HepG2 (cell line): ENCODE measurements around the gene SELENOS. TPM values are rescaled to one million over a fixed set of nuclear protein-coding genes. Genes with fewer than 3 reads are reported as not detected.

Experiments used
- ARHGAP35 ChIP-seq: sonication (generic); formaldehyde crosslinking; IDR thresholded peaks from 2 replicates; pipeline ENCODE4 v1.9.0; 2022; ENCODE audit warnings: mild to moderate bottlenecking, inconsistent platforms, moderate library complexity, missing genetic modification reagents, borderline replicate concordance
- NFE2 ChIP-seq: sonication (generic); formaldehyde crosslinking; IDR thresholded peaks from 2 replicates; pipeline ENCODE4 v1.4.0; 2020; ENCODE audit warnings: missing genetic modification reagents
- NFKB2 ChIP-seq: sonication (generic); formaldehyde crosslinking; IDR thresholded peaks from 2 replicates; pipeline ENCODE4 v1.4.0; 2020; ENCODE audit warnings: missing genetic modification reagents, borderline replicate concordance
- RFXAP ChIP-seq: sonication (generic); formaldehyde crosslinking; IDR thresholded peaks from 2 replicates; pipeline ENCODE4 v1.4.0; 2020; ENCODE audit warnings: missing genetic modification reagents, borderline replicate concordance
- SYNCRIP ChIP-seq: fragments of 200-400 bp; formaldehyde crosslinking; IDR thresholded peaks from 2 replicates; pipeline ENCODE4 v1.6.1; 2018; ENCODE audit warnings: mild to moderate bottlenecking, low read depth, low read length; ENCODE audit not compliant: insufficient read depth
- TCF7 ChIP-seq: sonication (generic); IDR thresholded peaks from 2 replicates; pipeline ENCODE4 v1.6.1; 2016; ENCODE audit warnings: antibody characterized with exemption, low read depth
- ZMYM4 ChIP-seq: sonication (generic); formaldehyde crosslinking; IDR thresholded peaks from 2 replicates; pipeline ENCODE4 v1.8.1; 2023; ENCODE audit warnings: mild to moderate bottlenecking, missing genetic modification reagents
- ZNF3 ChIP-seq: IDR thresholded peaks from 2 replicates; pipeline ENCODE4 v1.7.0; 2017; ENCODE audit warnings: inconsistent platforms
- polyA plus RNA-seq, 8 experiments: library from polyadenylated mRNA; depleted of rRNA in 3 of 8; stranded (reverse) in 7 of 8; unstranded in 1 of 8; fragments of >200 nt; fragmentation: Illumina TruSeq in 4 of 8; extraction: Trizol in 4 of 8; gene quantifications; 2 replicates each; pipeline versions ENCODE4 v1.2.1 to v1.2.3, GENCODE V29; 2011 to 2016; ENCODE audit warnings: low read depth in 4 of 8, missing spikeins in 1 of 8, mixed read lengths in 1 of 8; ENCODE audit not compliant: insufficient read depth in 1 of 8
- total RNA-seq, 5 experiments: library from RNA; depleted of rRNA; stranded (reverse); fragments of >200 nt; fragmentation: Illumina TruSeq; extraction: Trizol; gene quantifications; 2 replicates each; pipeline ENCODE4 v1.2.3, GENCODE V29; 2016; ENCODE audit warnings: low read depth in 1 of 5
- TF ChIP-seq, protein P1 (sequence below), 2 experiments: fragments of 450-650 bp in 1 of 2; sonication (generic) in 1 of 2; formaldehyde crosslinking in 1 of 2; IDR thresholded peaks; 2 replicates each; pipeline versions ENCODE4 v1.6.1 to v1.8.0; 2016 to 2022; ENCODE audit warnings: antibody characterized with exemption in 1 of 2, mild to moderate bottlenecking in 1 of 2, missing genetic modification reagents in 1 of 2
- TF ChIP-seq, protein P2 (sequence below): sonication (generic); formaldehyde crosslinking; IDR thresholded peaks from 2 replicates; pipeline ENCODE4 v1.5.0; 2020; ENCODE audit warnings: mild to moderate bottlenecking, missing genetic modification reagents, borderline replicate concordance
- TF ChIP-seq, protein P3 (sequence below): sonication (generic); formaldehyde crosslinking; IDR thresholded peaks from 2 replicates; pipeline ENCODE4 v1.4.0; 2020; ENCODE audit warnings: missing genetic modification reagents
- TF ChIP-seq, protein P4 (sequence below): sonication (generic); formaldehyde crosslinking; IDR thresholded peaks from 2 replicates; pipeline ENCODE4 v1.4.0; 2020; ENCODE audit warnings: mild to moderate bottlenecking, low read depth, missing genetic modification reagents

Gene SELENOS
- total and polyA plus RNA-seq, 2 of the 13 experiments (the other 11 are each of a cell fraction or from before 2014, with no cell fraction given), result 63.0 to 66.1 TPM

DNA sequence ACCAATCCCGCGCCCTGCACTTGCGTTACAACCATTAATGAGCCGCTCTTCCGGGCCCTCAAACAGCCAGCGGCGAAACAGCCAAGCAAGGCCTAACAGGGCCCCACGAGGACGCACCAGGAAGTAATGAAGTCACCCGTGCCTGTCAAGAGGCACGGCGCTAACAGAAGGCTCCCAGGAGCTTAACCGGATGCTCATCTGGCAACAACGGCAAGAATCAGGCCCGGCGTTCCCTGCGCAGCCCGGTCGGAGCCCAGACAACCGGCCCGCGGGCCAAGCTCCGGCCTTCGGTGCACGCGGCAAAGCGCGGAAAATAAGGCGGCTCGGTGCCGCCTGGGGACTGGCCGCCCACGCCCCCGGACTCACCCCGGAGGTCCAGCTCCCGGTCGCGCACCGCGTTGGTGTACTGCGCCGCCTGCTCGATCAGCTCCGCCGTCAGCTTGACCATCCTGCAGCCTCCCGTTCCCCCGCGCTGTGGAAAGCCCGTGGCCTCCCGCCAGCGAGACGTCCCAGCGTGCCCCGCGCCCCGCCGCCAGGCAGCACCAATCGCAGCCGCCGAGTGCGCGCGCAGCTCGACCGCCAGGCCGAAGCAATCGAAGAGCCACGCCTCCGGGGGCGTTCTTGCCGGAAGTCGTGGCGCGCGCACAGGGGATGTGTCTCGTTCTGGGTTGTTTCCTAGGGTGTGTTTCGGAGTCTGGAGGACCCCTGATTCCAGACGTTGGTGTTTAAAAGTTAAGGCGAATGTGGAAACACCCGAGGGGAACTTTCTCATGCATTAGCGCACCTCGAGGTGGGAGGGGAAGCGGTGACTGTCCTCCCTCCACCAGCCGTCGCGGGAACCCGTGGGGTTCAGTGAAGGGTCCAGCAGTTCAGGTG lies 17.7 kb upstream of the SELENOS start, which contains the start of gene SNRPA1 (continued):
- TF ChIP-seq, protein P1, sequence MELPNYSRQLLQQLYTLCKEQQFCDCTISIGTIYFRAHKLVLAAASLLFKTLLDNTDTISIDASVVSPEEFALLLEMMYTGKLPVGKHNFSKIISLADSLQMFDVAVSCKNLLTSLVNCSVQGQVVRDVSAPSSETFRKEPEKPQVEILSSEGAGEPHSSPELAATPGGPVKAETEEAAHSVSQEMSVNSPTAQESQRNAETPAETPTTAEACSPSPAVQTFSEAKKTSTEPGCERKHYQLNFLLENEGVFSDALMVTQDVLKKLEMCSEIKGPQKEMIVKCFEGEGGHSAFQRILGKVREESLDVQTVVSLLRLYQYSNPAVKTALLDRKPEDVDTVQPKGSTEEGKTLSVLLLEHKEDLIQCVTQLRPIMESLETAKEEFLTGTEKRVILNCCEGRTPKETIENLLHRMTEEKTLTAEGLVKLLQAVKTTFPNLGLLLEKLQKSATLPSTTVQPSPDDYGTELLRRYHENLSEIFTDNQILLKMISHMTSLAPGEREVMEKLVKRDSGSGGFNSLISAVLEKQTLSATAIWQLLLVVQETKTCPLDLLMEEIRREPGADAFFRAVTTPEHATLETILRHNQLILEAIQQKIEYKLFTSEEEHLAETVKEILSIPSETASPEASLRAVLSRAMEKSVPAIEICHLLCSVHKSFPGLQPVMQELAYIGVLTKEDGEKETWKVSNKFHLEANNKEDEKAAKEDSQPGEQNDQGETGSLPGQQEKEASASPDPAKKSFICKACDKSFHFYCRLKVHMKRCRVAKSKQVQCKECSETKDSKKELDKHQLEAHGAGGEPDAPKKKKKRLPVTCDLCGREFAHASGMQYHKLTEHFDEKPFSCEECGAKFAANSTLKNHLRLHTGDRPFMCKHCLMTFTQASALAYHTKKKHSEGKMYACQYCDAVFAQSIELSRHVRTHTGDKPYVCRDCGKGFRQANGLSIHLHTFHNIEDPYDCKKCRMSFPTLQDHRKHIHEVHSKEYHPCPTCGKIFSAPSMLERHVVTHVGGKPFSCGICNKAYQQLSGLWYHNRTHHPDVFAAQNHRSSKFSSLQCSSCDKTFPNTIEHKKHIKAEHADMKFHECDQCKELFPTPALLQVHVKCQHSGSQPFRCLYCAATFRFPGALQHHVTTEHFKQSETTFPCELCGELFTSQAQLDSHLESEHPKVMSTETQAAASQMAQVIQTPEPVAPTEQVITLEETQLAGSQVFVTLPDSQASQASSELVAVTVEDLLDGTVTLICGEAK (IDR thresholded peaks at IDR 0.05), result no peak
- TF ChIP-seq, protein P1 (CRISPR knock-in tag; IDR thresholded peaks at IDR 0.05), result peak; percentile 75
- peak; percentile 91 for TF ChIP-seq NFKB2
- TF ChIP-seq, protein P2, sequence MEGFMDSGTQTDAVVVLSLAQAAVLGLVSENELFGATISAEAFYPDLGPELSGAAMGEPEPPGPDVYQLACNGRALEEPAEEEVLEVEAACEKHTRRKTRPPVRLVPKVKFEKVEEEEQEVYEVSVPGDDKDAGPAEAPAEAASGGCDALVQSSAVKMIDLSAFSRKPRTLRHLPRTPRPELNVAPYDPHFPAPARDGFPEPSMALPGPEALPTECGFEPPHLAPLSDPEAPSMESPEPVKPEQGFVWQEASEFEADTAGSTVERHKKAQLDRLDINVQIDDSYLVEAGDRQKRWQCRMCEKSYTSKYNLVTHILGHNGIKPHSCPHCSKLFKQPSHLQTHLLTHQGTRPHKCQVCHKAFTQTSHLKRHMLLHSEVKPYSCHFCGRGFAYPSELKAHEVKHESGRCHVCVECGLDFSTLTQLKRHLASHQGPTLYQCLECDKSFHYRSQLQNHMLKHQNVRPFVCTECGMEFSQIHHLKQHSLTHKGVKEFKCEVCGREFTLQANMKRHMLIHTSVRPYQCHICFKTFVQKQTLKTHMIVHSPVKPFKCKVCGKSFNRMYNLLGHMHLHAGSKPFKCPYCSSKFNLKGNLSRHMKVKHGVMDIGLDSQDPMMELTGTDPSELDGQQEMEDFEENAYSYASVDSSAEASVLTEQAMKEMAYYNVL (CRISPR knock-in tag), result peak; percentile 70; the same call in 1 of the 2 replicates
- peak; percentile 75; the same call in 1 of the 2 replicates for TF ChIP-seq RFXAP (CRISPR knock-in tag)
- TF ChIP-seq ARHGAP35 (CRISPR knock-in tag), result no peak; the same call in 1 of the 2 replicates
- no peak for TF ChIP-seq NFE2 (CRISPR knock-in tag)
- TF ChIP-seq, protein P3, sequence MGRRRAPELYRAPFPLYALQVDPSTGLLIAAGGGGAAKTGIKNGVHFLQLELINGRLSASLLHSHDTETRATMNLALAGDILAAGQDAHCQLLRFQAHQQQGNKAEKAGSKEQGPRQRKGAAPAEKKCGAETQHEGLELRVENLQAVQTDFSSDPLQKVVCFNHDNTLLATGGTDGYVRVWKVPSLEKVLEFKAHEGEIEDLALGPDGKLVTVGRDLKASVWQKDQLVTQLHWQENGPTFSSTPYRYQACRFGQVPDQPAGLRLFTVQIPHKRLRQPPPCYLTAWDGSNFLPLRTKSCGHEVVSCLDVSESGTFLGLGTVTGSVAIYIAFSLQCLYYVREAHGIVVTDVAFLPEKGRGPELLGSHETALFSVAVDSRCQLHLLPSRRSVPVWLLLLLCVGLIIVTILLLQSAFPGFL (CRISPR knock-in tag), result no peak
- TF ChIP-seq ZNF3 (CRISPR knock-in tag), result no peak
- TF ChIP-seq ZMYM4, result peak; percentile 92
- TF ChIP-seq, protein P4, sequence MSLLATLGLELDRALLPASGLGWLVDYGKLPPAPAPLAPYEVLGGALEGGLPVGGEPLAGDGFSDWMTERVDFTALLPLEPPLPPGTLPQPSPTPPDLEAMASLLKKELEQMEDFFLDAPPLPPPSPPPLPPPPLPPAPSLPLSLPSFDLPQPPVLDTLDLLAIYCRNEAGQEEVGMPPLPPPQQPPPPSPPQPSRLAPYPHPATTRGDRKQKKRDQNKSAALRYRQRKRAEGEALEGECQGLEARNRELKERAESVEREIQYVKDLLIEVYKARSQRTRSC (CRISPR knock-in tag), result no peak; the same call in 1 of the 2 replicates
- TF ChIP-seq TCF7, result no peak
- no peak for TF ChIP-seq SYNCRIP
